BLaER1 treated with 17β-estradiol and CSF1 and Interleukin-3, amounts not matched to agents 10 nM and 100 nM (cell line): ENCODE measurements around the gene PLXDC2.

Experiments
- H3K27ac ChIP-seq, 11 experiments: shearing (Covaris generic); formaldehyde crosslinking; 2 replicates each; pipeline ENCODE4 v1.8.1; 2022
- H3K27me3 ChIP-seq, 11 experiments: shearing (Covaris generic); formaldehyde crosslinking; 2 replicates each; pipeline ENCODE4 v1.8.1; 2022
- H3K36me3 ChIP-seq, 11 experiments: shearing (Covaris generic); formaldehyde crosslinking; 2 replicates each; pipeline ENCODE4 v1.8.1; 2022
- H3K4me1 ChIP-seq, 10 experiments: shearing (Covaris generic); formaldehyde crosslinking; 2 replicates each; pipeline ENCODE4 v1.8.1; 2022
- H3K4me2 ChIP-seq, 11 experiments: shearing (Covaris generic); formaldehyde crosslinking; 2 replicates each; pipeline ENCODE4 v1.8.1; 2022
- H3K4me3 ChIP-seq, 10 experiments: shearing (Covaris generic); formaldehyde crosslinking; 2 replicates each; pipeline ENCODE4 v1.8.1; 2022
- H3K9ac ChIP-seq, 11 experiments: shearing (Covaris generic); formaldehyde crosslinking; 2 replicates each; pipeline ENCODE4 v1.8.1; 2022
- H3K9me3 ChIP-seq, 11 experiments: shearing (Covaris generic); formaldehyde crosslinking; replicated peaks in 1 of 11; 2 replicates each; pipeline ENCODE4 v1.8.1; 2022
- H4K20me1 ChIP-seq, 11 experiments: shearing (Covaris generic); formaldehyde crosslinking; 2 replicates each; pipeline ENCODE4 v1.8.1; 2022
- Cebpa-rat ChIP-seq, 11 experiments: shearing (Covaris generic); IDR thresholded peaks; 2 replicates each; pipeline ENCODE4 v1.8.1; 2022

The PLXDC2 gene

DNA sequence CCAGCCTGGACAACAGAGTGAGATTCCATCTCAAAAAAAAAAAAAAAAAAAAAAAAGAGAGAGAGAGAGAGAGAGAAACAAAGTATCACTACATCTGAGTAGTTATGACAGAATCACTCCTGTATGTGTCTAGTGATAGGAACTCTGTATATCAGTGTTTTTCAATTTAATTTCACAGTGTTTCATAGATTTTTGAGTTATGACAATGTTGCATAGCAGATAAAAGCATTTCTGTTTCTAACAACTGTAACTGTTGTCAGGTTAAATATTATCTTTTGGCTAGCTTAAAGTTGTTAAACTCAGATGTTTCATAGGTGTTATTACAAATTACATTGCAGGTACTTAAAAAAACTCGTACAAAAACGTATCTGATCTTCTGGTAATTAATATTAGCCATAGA is 60.3 kb downstream of the PLXDC2 start:
- H3K27ac ChIP-seq, result no peak overlapping the region
- peaks cover 0 to 63% (median 16%) of the 10 kb centered on the region in 11 experiments; a peak in 9 of 22 replicates for H4K20me1 ChIP-seq
- H3K4me3 ChIP-seq, result no peak overlapping the region
- TF ChIP-seq Cebpa-rat (IDR thresholded peaks at IDR 0.05), result no peak
- H3K9me3 ChIP-seq, result no peaks in the 10 kb centered on the region
- no peaks in the 10 kb centered on the region for H3K27me3 ChIP-seq
- peak overlapping the region in 1 of 11 experiments; percentile 28; a peak in 2 of 22 replicates for H3K4me2 ChIP-seq
- H3K9ac ChIP-seq, result no peak overlapping the region
- peaks cover 0 to 15% (median 0%) of the 10 kb centered on the region in 11 experiments; a peak in 5 of 22 replicates for H3K36me3 ChIP-seq
- peaks cover 0 to 22% (median 2%) of the 10 kb centered on the region in 10 experiments; a peak in 6 of 20 replicates for H3K4me1 ChIP-seq

DNA sequence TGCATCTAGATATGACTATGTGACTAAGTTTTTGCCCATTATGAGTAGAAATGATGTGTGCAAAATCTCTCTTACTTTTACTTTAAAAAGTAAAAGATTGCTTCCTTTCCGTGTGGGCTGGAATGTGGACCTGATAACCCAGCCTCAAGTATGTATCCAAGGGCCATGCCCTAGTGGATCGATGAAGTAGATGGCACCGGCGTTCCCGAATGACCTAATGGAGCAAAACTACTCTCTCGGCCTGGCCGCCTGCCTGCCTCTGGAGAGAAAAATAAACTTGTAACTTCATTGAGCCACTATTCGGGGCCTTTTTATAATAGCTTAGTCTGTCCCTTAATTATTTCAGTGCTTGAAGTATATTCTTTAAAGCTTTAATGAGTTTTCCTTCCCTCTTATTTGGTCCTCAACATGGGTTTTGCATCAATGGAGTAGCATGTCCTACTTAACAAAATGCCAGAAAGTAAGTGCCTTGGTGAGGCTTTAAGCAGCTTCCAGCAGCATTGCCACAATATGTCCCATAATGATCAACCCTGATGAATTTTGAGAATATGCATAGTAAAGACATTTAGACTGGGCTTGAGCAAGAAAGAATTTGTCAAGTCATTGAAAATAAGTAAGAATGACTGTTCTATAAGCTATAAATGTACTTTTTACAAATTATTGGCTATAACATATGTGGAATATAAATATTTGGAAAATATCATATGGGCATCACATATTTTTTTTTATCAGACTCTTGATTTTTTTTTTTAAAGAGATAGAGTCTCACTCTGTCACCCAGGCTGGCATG is 61.4 kb downstream of the PLXDC2 start:
- H3K9me3 ChIP-seq, result no peaks in the 10 kb centered on the region
- no peak overlapping the region for H3K9ac ChIP-seq
- H3K27me3 ChIP-seq, result no peaks in the 10 kb centered on the region
- H3K27ac ChIP-seq, result no peak overlapping the region
- peaks cover 0 to 58% (median 8%) of the 10 kb centered on the region in 11 experiments; a peak in 9 of 22 replicates for H4K20me1 ChIP-seq
- TF ChIP-seq Cebpa-rat (IDR thresholded peaks at IDR 0.05), result no peak
- peaks cover 0 to 22% (median 2%) of the 10 kb centered on the region in 10 experiments; a peak in 6 of 20 replicates for H3K4me1 ChIP-seq
- no peak overlapping the region for H3K4me2 ChIP-seq
- H3K36me3 ChIP-seq, result peaks cover 0 to 5% (median 0%) of the 10 kb centered on the region in 11 experiments; a peak in 2 of 22 replicates
- no peak overlapping the region for H3K4me3 ChIP-seq

GRCh38 chr10:19882621-19883020 is 66.4 kb downstream of the PLXDC2 start:
- peaks cover 0 to 7% (median 0%) of the 10 kb centered on the region in 11 experiments; a peak in 3 of 22 replicates for H3K36me3 ChIP-seq
- H4K20me1 ChIP-seq, result peaks cover 0 to 27% (median 0%) of the 10 kb centered on the region in 11 experiments; a peak in 7 of 22 replicates
- H3K9me3 ChIP-seq, result peaks cover 0 to 6% (median 0%) of the 10 kb centered on the region in 11 experiments; a peak in 2 of 22 replicates
- no peak for TF ChIP-seq Cebpa-rat (IDR thresholded peaks at IDR 0.05)
- H3K4me2 ChIP-seq, result no peak overlapping the region
- H3K9ac ChIP-seq, result no peak overlapping the region
- no peak overlapping the region for H3K4me3 ChIP-seq
- no peaks in the 10 kb centered on the region for H3K27me3 ChIP-seq
- no peak overlapping the region for H3K27ac ChIP-seq
- H3K4me1 ChIP-seq, result peaks cover 0 to 7% (median 0%) of the 10 kb centered on the region in 10 experiments; a peak in 3 of 20 replicates

DNA sequence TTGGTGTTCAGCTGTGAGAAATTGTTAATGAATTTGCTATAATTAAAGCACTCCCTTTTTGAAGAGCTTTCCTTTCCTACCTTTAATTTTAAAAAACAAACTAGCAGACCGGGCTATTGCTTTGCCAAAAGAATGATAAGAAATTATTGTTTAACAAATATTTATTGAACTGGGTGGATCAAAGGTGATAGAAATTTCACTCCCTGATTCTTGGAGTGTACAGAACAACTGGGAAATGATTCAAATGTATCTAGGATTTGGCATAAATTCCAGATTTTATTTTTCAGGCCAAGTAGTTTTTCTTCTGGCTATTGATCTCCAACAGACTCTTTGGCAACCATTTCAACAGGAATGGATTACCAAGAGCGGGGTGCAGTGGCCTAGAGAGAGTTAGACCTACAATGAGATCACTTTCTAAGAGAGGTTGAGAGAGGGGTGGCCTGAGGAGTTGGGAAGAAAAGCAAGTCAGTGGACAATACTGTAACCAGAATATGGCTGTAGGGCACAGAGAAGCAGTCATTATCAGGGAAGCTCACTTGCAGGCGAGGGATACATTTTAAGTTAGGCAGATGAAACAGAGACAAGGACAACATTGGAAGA is 71.9 kb downstream of the PLXDC2 start:
- TF ChIP-seq Cebpa-rat (IDR thresholded peaks at IDR 0.05), result no peak
- H3K4me2 ChIP-seq, result no peak overlapping the region
- H3K9me3 ChIP-seq, result peaks cover 0 to 6% (median 0%) of the 10 kb centered on the region in 11 experiments; a peak in 2 of 22 replicates
- no peaks in the 10 kb centered on the region for H3K27me3 ChIP-seq
- H3K4me1 ChIP-seq, result peaks cover 5 to 21% (median 8%) of the 10 kb centered on the region in 10 experiments; a peak in 10 of 20 replicates
- H3K36me3 ChIP-seq, result peaks cover 0 to 7% (median 0%) of the 10 kb centered on the region in 11 experiments; a peak in 2 of 22 replicates
- peaks cover 0 to 62% (median 27%) of the 10 kb centered on the region in 11 experiments; a peak in 13 of 22 replicates for H4K20me1 ChIP-seq
- no peak overlapping the region for H3K27ac ChIP-seq
- no peak overlapping the region for H3K4me3 ChIP-seq
- no peak overlapping the region for H3K9ac ChIP-seq

DNA sequence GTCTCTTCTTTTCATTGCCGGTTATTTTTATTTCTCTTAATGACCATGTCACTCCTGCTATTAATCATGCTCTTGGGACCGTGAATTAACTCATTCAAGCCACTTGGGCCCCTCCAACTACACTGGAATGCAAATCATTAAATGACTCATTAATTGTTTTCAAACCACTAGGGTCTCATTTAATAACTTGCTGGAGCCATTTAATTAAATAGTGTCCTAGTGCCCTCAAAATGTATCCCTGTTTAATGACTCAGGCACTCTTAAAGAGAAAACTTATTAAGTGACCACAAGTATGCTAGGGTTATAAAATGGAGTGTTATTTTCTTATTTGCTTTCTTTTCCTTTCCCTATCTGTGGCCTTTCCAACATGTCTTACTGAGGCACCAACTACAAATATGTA is 73.0 kb downstream of the PLXDC2 start:
- Histone ChIP-seq H3K27ac (no peak overlapping the region), H4K20me1 (peaks cover 0 to 71% (median 30%) of the 10 kb centered on the region in 11 experiments; a peak in 13 of 22 replicates), H3K36me3 (no peaks in the 10 kb centered on the region), H3K4me1 (peaks cover 5 to 31% (median 8%) of the 10 kb centered on the region in 10 experiments; a peak in 10 of 20 replicates), H3K27me3 (no peaks in the 10 kb centered on the region), H3K4me2 (no peak overlapping the region), H3K9me3 (no peaks in the 10 kb centered on the region), H3K9ac (no peak overlapping the region), H3K4me3 (no peak overlapping the region)
- TF ChIP-seq Cebpa-rat (IDR thresholded peaks at IDR 0.05), result no peak

- Histone ChIP-seq H3K4me1 (peaks cover 5 to 31% (median 8%) of the 10 kb centered on the region in 10 experiments; a peak in 10 of 20 replicates), H3K4me2 (peak overlapping the region in 5 of 11 experiments; percentile 2 to 32 (median 24); a peak in 7 of 22 replicates), H3K27ac (no peak overlapping the region), H3K36me3 (no peaks in the 10 kb centered on the region), H4K20me1 (peaks cover 0 to 86% (median 39%) of the 10 kb centered on the region in 11 experiments; a peak in 15 of 22 replicates), H3K27me3 (no peaks in the 10 kb centered on the region), H3K9ac (no peak overlapping the region), H3K4me3 (no peak overlapping the region), H3K9me3 (peaks cover 0 to 7% (median 4%) of the 10 kb centered on the region in 11 experiments; a peak in 5 of 22 replicates)
- no peak for TF ChIP-seq Cebpa-rat (IDR thresholded peaks at IDR 0.05)
Observed at GRCh38 chr10:19891429-19891828, 75.2 kb downstream of the PLXDC2 start.

- H4K20me1 ChIP-seq, result peaks cover 0 to 85% (median 47%) of the 10 kb centered on the region in 11 experiments; a peak in 15 of 22 replicates
- no peak for TF ChIP-seq Cebpa-rat (IDR thresholded peaks at IDR 0.05)
- H3K4me2 ChIP-seq, result no peak overlapping the region
- peaks cover 5 to 28% (median 8%) of the 10 kb centered on the region in 10 experiments; a peak in 10 of 20 replicates for H3K4me1 ChIP-seq
- no peaks in the 10 kb centered on the region for H3K36me3 ChIP-seq
- H3K9ac ChIP-seq, result no peak overlapping the region
- H3K4me3 ChIP-seq, result no peak overlapping the region
- H3K9me3 ChIP-seq, result peaks cover 0 to 7% (median 4%) of the 10 kb centered on the region in 11 experiments; a peak in 5 of 22 replicates
- no peaks in the 10 kb centered on the region for H3K27me3 ChIP-seq
- no peak overlapping the region for H3K27ac ChIP-seq
Observed at GRCh38 chr10:19892270-19892669, 76.0 kb downstream of the PLXDC2 start.

DNA sequence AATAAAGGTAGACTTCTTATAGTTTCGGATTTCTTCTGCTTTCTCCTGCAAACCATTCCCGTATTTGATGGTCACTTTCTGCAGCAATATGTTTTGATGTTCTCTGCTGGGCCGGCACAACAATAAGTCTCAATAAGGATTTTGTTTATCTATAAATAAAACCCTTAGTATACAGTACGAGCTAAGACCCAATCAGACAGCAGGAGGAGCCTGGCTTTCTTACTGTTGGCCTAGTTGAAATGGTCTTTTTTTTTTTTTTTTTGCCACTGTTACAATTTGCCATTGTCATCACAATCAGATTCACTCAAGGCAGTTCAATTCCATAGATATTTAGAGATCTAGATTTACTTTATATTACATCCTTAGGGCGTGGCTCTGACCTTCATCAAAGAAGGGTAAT is 76.4 kb downstream of the PLXDC2 start:
- Histone ChIP-seq H3K4me3 (no peak overlapping the region), H4K20me1 (peaks cover 0 to 84% (median 49%) of the 10 kb centered on the region in 11 experiments; a peak in 15 of 22 replicates), H3K27ac (no peak overlapping the region), H3K9ac (no peak overlapping the region), H3K4me1 (peaks cover 5 to 24% (median 8%) of the 10 kb centered on the region in 10 experiments; a peak in 9 of 20 replicates), H3K9me3 (peaks cover 0 to 7% (median 4%) of the 10 kb centered on the region in 11 experiments; a peak in 5 of 22 replicates), H3K36me3 (no peaks in the 10 kb centered on the region), H3K27me3 (no peaks in the 10 kb centered on the region), H3K4me2 (no peak overlapping the region)
- no peak for TF ChIP-seq Cebpa-rat (IDR thresholded peaks at IDR 0.05)
